Measurements from ENCODE around the gene ACSM2B.
"Not testable (repeated sequence)": the region's sequence is repeated elsewhere in the genome, so short reads cannot be mapped to it uniquely, and the experiment has no call there.

Gene ACSM2B, protein sequence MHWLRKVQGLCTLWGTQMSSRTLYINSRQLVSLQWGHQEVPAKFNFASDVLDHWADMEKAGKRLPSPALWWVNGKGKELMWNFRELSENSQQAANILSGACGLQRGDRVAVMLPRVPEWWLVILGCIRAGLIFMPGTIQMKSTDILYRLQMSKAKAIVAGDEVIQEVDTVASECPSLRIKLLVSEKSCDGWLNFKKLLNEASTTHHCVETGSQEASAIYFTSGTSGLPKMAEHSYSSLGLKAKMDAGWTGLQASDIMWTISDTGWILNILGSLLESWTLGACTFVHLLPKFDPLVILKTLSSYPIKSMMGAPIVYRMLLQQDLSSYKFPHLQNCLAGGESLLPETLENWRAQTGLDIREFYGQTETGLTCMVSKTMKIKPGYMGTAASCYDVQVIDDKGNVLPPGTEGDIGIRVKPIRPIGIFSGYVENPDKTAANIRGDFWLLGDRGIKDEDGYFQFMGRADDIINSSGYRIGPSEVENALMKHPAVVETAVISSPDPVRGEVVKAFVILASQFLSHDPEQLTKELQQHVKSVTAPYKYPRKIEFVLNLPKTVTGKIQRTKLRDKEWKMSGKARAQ

DNA sequence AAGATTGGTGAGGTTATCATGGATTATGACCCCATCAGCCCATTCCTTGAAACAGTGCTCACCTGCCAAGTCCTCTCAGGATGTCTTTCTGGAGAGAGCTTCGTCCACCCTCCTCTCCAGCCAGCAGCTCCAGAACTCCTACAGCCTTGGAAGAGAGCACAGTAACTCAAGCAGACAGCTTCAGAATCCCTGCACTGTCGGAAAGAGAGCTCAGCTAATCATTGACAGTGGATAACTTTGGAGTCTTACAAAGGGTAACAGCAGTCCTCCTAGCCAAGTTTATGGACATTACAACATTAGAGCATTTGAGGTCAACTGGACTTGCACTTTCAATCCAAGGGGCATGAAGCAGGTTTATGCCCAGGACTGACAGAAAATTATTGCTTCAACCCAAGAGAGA is at the start of gene ACSM2B:
ACSM2B (minus strand) TSS at position 223 of the 400 bp plus-strand sequence. CDS start 11,522 bp downstream, outside the sequence.
- not testable (repeated sequence) for ATAC-seq

DNA sequence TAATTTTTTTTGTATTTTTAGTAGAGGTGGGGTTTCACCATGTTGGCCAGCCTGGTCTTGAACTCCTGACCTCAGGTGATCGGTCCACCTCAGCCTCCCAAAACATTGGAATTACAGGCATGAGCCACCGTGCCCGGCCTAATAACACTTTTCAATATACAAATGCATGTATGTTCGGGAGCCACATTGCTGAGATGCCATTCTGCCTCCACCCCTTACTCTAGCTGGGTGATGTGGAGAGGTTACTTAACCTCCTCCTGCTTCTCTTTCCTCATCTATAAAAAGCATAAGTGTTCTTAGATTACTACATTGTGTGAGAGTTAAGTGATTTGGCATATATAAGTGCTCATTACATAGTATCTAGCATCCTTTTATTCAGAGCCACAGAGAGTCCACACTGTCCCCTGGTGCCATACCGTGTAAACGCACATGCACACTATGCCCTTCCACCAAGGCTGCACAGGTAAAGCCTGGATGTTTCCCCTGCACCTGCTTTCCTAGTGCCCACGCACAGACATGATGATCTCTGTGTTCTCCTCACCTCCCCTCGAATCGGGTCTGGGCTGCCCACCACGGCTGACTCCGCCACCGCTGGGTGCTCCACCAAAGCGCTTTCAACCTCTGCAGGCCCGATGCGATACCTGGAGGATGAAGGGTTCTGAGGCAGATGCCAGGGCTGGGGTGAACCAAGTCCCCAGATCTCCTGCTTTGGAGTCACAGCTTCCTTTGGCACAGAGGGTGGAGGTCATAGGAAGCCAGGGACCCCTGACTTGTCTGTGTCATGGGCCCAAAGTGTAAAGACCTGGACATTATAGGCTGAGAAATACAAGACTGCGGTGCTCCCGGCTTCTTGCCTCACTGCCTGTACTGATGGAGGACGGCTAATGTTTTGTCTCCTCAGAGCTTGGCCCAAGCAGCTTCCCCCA is 49.0 kb upstream of the ACSM2B start:
- no peak for ATAC-seq
- TF ChIP-seq GLIS3 (CRISPR knock-in tag; IDR thresholded peaks at IDR 0.05): no peak
- no peak for TF ChIP-seq OSR1 (CRISPR knock-in tag; IDR thresholded peaks at IDR 0.05)
- TF ChIP-seq ZFP30 (CRISPR knock-in tag; IDR thresholded peaks at IDR 0.05): no peak
- TF ChIP-seq TCF4 (CRISPR knock-in tag; IDR thresholded peaks at IDR 0.05; ENCODE audit: borderline replicate concordance): no peak

DNA sequence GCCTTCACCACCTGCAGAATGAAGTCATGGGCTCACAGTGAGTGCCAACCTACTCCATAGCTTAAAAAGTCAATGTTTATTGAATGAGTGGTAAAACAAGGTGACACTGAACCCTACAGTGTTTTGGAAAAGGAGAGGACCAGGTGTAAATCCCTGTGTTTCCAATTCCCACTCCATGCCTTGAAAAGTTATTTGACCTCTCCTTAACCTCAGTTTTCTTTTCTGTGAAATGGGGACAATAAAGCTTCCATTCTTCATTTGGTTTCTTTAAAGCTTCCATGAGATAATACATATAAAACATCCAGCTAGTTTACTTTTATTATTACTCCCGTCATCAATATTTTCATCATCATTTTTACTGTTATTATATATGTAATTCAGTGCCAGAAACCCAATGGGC is 48.0 kb upstream of the ACSM2B start:
- no peak for TF ChIP-seq ZFP3 (CRISPR knock-in tag; IDR thresholded peaks at IDR 0.05)
- no peak for TF ChIP-seq PPARA (CRISPR knock-in tag; IDR thresholded peaks at IDR 0.05; ENCODE audit: borderline replicate concordance)
- TF ChIP-seq ESRRG (CRISPR knock-in tag; IDR thresholded peaks at IDR 0.05): no peak
- no peak for TF ChIP-seq RARB (CRISPR knock-in tag; IDR thresholded peaks at IDR 0.05)
- TF ChIP-seq, protein P1, sequence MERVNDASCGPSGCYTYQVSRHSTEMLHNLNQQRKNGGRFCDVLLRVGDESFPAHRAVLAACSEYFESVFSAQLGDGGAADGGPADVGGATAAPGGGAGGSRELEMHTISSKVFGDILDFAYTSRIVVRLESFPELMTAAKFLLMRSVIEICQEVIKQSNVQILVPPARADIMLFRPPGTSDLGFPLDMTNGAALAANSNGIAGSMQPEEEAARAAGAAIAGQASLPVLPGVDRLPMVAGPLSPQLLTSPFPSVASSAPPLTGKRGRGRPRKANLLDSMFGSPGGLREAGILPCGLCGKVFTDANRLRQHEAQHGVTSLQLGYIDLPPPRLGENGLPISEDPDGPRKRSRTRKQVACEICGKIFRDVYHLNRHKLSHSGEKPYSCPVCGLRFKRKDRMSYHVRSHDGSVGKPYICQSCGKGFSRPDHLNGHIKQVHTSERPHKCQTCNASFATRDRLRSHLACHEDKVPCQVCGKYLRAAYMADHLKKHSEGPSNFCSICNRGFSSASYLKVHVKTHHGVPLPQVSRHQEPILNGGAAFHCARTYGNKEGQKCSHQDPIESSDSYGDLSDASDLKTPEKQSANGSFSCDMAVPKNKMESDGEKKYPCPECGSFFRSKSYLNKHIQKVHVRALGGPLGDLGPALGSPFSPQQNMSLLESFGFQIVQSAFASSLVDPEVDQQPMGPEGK (CRISPR knock-in tag; IDR thresholded peaks at IDR 0.05; ENCODE audit: borderline replicate concordance): no peak
- no peak for TF ChIP-seq ZFP30 (CRISPR knock-in tag; IDR thresholded peaks at IDR 0.05)
- no peak for TF ChIP-seq OSR1 (CRISPR knock-in tag; IDR thresholded peaks at IDR 0.05)
- TF ChIP-seq, protein P2, sequence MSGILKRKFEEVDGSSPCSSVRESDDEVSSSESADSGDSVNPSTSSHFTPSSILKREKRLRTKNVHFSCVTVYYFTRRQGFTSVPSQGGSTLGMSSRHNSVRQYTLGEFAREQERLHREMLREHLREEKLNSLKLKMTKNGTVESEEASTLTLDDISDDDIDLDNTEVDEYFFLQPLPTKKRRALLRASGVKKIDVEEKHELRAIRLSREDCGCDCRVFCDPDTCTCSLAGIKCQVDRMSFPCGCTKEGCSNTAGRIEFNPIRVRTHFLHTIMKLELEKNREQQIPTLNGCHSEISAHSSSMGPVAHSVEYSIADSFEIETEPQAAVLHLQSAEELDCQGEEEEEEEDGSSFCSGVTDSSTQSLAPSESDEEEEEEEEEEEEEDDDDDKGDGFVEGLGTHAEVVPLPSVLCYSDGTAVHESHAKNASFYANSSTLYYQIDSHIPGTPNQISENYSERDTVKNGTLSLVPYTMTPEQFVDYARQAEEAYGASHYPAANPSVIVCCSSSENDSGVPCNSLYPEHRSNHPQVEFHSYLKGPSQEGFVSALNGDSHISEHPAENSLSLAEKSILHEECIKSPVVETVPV (CRISPR knock-in tag; IDR thresholded peaks at IDR 0.05): no peak
- no peak for TF ChIP-seq ARNTL (CRISPR knock-in tag; IDR thresholded peaks at IDR 0.05; ENCODE audit: borderline replicate concordance, low read depth)
- no peak for TF ChIP-seq TCF4 (CRISPR knock-in tag; IDR thresholded peaks at IDR 0.05; ENCODE audit: borderline replicate concordance)
- TF ChIP-seq TOX (CRISPR knock-in tag; IDR thresholded peaks at IDR 0.05; ENCODE audit: borderline replicate concordance): no peak
- no peak for TF ChIP-seq ZNF8 (CRISPR knock-in tag; IDR thresholded peaks at IDR 0.05)
- TF ChIP-seq SNAI2 (CRISPR knock-in tag; IDR thresholded peaks at IDR 0.05): no peak
- TF ChIP-seq, protein P3, sequence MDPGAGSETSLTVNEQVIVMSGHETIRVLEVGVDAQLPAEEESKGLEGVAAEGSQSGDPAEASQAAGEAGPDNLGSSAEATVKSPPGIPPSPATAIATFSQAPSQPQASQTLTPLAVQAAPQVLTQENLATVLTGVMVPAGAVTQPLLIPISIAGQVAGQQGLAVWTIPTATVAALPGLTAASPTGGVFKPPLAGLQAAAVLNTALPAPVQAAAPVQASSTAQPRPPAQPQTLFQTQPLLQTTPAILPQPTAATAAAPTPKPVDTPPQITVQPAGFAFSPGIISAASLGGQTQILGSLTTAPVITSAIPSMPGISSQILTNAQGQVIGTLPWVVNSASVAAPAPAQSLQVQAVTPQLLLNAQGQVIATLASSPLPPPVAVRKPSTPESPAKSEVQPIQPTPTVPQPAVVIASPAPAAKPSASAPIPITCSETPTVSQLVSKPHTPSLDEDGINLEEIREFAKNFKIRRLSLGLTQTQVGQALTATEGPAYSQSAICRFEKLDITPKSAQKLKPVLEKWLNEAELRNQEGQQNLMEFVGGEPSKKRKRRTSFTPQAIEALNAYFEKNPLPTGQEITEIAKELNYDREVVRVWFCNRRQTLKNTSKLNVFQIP (CRISPR knock-in tag; IDR thresholded peaks at IDR 0.05; ENCODE audit: borderline replicate concordance, low read depth): no peak
- no peak for ATAC-seq

DNA sequence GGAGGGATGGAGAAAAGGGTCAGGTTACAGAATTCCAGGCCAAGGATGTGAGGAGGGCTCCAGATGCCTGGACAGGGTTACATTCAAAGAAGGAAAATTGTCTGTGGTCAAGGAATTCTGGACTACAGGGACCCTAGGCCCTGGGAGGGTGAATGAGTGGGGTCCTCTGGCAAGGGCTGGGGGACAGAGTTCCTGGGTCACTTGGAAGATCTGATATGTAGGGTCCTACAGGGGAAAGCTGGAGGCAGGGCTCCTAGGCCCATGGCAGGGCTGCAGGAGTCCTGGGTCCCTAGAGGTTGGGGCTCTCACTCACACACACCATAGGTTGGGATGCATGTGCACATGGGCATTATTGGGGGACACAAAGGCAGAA is 46.3 kb upstream of the ACSM2B start:
- TF ChIP-seq PPARA (CRISPR knock-in tag; IDR thresholded peaks at IDR 0.05; ENCODE audit: borderline replicate concordance): no peak
- no peak for ATAC-seq

DNA sequence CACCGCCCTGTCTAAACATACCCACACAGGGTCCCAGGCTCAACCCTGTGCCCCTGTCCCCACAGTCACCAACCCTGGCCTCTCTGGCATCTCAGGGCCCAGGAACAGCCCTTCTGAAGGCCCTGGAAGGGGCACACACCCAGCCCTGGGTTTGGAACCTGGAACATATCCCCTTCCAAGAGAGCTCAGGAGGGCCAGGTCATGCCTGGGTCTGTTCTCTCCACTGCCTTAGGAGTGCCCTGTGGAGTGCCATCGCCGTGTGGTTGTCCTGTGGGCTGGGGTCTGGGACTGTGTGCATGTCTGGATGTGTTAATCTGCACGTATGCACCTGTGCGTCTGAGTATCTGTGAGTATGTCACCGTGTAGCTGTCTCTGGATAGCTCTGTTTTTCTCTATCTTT is 45.2 kb upstream of the ACSM2B start:
- TF ChIP-seq OSR1 (CRISPR knock-in tag; IDR thresholded peaks at IDR 0.05) (no peak), GLIS3 (CRISPR knock-in tag; IDR thresholded peaks at IDR 0.05) (no peak), ZNF565 (CRISPR knock-in tag; conservative IDR thresholded peaks at IDR 0.05; ENCODE audit: low read depth) (no peak), ZNF70 (CRISPR knock-in tag; IDR thresholded peaks at IDR 0.05) (no peak), ARNTL (CRISPR knock-in tag; IDR thresholded peaks at IDR 0.05; ENCODE audit: borderline replicate concordance, low read depth) (no peak), CSDC2 (CRISPR knock-in tag; IDR thresholded peaks at IDR 0.05) (no peak), ZFP30 (CRISPR knock-in tag; IDR thresholded peaks at IDR 0.05) (no peak), ZC3H10 (CRISPR knock-in tag; IDR thresholded peaks at IDR 0.05) (no peak), ZFP3 (CRISPR knock-in tag; IDR thresholded peaks at IDR 0.05) (no peak), ESRRG (CRISPR knock-in tag; IDR thresholded peaks at IDR 0.05) (no peak)
- TF ChIP-seq, protein P2 (CRISPR knock-in tag; IDR thresholded peaks at IDR 0.05): no peak
- TF ChIP-seq, protein P3 (CRISPR knock-in tag; IDR thresholded peaks at IDR 0.05; ENCODE audit: borderline replicate concordance, low read depth): no peak
- TF ChIP-seq, protein P4, sequence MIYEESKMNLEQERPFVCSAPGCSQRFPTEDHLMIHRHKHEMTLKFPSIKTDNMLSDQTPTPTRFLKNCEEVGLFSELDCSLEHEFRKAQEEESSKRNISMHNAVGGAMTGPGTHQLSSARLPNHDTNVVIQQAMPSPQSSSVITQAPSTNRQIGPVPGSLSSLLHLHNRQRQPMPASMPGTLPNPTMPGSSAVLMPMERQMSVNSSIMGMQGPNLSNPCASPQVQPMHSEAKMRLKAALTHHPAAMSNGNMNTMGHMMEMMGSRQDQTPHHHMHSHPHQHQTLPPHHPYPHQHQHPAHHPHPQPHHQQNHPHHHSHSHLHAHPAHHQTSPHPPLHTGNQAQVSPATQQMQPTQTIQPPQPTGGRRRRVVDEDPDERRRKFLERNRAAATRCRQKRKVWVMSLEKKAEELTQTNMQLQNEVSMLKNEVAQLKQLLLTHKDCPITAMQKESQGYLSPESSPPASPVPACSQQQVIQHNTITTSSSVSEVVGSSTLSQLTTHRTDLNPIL (CRISPR knock-in tag; IDR thresholded peaks at IDR 0.05; ENCODE audit: low read depth): no peak
- no peak for ATAC-seq

Measured in SK-N-SH treated with all-trans-retinoic acid at 6 μM for 48 hours (cell line).